Stimulated activated naive B cell treated with anti-CD40 and anti-IgM and Interleukin-4, amounts not matched to agents 10 μg/mL and 1 μg/mL and 100 μg/mL, for 72 hours (primary cell): ENCODE measurements around the gene BNC2.

ENCODE experiments used
- ATAC-seq, 2 donors: fragments of 150-1000 bp; cut with Tn5 transposase; replicated peaks; 2 replicates each; pipeline ENCODE4 v1.10.0; 2021; ENCODE audit warnings: moderate library complexity in 1 of 2
- DNase-seq: peaks from one replicate; pipeline ENCODE4 v3.0.0; 2021
- H3K27ac Mint-ChIP-seq: one replicate; pipeline ENCODE4 v1.8.0; 2022; ENCODE audit warnings: mild to moderate bottlenecking, mixed read lengths
- H3K27me3 Mint-ChIP-seq, 2 donors: one replicate each; pipeline ENCODE4 v1.8.0; 2022; ENCODE audit warnings: mixed read lengths in 2 of 2
- H3K36me3 Mint-ChIP-seq, 2 donors: one replicate each; pipeline ENCODE4 v1.8.0; 2022; ENCODE audit warnings: mixed read lengths in 2 of 2, mild to moderate bottlenecking in 1 of 2
- H3K4me1 Mint-ChIP-seq, 2 donors: one replicate each; pipeline ENCODE4 v1.8.0; 2022; ENCODE audit warnings: mixed read lengths in 2 of 2, mild to moderate bottlenecking in 1 of 2
- H3K4me3 Mint-ChIP-seq, 2 donors: one replicate each; pipeline ENCODE4 v1.8.0; 2022; ENCODE audit warnings: mild to moderate bottlenecking in 2 of 2, mixed read lengths in 2 of 2, moderate library complexity in 1 of 2
- H3K9me3 Mint-ChIP-seq, 2 donors: one replicate each; pipeline ENCODE4 v1.8.0; 2022; ENCODE audit warnings: mixed read lengths in 2 of 2, mild to moderate bottlenecking in 1 of 2

Gene BNC2

DNA sequence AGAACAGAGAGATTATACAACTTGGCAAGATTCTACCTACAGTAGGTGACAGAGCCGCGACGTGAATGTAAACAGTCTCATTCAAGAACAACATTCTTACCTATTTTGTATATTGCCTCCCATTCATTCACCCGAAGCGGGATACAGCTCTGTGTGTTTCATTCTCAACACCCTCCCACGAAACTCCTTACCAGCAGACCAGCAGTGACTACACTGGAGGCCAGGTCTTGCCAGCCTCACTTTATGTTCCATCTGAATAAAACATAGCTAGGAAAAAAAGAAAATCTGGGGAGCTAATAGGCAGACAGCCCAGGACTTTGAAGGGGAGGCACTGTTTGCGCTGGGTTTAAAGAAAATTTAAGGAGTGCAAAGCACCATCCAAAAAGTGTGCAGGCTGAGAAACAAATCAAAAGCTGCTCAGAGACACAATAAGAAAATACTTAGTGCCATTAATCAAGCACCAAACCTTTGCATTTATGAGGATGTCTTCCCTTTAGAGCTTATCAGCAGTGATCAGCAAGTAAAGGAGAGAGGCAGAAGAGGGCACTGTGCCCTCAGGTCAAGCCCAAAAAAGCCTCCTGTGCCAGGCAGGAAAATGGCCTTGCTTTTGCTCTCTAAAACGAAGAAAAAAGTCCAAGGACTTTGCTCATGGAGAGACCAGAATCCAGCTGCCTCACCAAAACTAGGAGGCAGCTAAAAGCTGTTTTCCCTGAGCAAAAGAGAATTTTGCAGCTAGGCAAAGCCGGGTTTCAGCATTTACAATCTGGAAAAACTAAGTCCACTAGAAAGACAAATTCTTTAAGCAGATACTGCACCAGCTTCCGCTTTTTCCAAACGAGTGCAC is 295.1 kb downstream of the BNC2 start:
- DNase-seq = no peak
- H3K9me3 Mint-ChIP-seq = peaks cover 0 to 2% of the 10 kb centered on the region in 2 donors
- no peaks in the 10 kb centered on the region for H3K4me1 Mint-ChIP-seq
- no peak overlapping the region for H3K27ac Mint-ChIP-seq
- no peaks in the 10 kb centered on the region for H3K36me3 Mint-ChIP-seq
- H3K27me3 Mint-ChIP-seq = no peaks in the 10 kb centered on the region
- ATAC-seq = no peak
- H3K4me3 Mint-ChIP-seq = no peak overlapping the region

DNA sequence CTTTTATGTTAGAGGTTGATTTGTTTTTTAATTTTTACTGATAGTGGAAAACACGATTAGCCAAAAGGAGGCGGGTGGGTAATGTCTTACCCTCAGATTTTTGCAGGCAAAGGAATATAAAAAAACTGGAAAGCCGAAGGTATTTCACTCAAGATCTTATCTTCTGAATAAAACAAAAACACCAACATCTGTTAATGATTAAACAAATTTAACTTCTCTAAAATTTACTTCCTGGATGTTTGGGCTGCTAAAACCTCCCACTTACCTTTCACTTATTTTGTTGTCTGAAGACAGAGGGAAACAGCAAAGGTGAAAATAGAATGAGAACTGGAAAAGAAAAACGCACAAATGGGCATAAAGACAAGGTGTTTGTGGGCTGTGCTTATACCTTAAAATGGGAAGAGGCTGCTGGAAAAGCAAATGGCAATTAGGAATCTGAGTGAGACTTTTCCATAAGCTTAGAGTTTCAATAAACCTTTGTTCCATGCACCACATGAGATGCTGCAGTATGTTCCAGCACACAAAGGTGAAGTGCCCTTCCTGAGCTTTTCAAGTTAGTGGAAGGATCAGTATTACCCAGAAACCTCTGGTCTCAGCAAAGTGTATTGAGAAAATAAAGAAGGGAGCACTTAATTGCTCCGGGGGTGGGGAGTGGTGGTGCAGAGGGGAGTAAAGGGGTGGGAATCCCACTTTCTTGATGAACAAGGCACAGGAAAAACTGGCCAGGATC is 298.3 kb downstream of the BNC2 start:
- no peaks in the 10 kb centered on the region for H3K36me3 Mint-ChIP-seq
- H3K4me1 Mint-ChIP-seq = no peaks in the 10 kb centered on the region
- no peak for DNase-seq
- no peaks in the 10 kb centered on the region for H3K27me3 Mint-ChIP-seq
- ATAC-seq = no peak
- H3K27ac Mint-ChIP-seq = no peak overlapping the region
- no peaks in the 10 kb centered on the region for H3K9me3 Mint-ChIP-seq
- H3K4me3 Mint-ChIP-seq = no peak overlapping the region

DNA sequence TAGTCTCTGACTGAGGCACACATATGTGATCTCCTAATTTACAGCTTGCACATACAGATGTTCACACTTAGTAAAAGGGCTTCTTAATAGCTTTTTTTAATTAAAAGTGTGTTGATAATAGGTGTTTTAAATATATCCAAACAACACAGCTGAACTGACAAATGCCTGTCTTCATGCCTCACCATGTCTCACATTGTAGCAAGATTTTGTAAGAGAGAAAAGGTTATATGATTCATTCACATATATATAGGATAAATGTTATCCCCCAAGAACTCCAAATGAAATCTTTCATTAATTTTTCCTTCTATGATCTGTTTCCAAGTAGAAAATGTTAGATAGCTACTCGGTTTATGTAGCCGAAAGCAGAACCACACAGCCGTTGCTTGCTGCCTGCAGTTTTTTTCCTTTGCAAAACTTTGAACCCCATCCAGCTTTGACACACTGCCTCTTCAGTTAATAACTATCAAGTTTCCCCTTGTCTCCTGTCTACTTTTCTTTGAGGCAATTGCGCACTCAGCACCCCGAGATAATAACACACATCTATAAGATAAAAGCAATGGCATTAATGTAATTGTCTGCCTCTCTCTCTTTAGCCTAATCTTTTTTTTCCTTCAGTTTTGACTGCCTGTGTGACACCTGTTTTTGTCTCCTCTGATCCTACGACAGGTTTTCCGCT is 299.2 kb downstream of the BNC2 start:
- Mint-ChIP-seq H3K36me3 (no peaks in the 10 kb centered on the region), H3K4me1 (no peaks in the 10 kb centered on the region), H3K9me3 (no peaks in the 10 kb centered on the region), H3K27ac (no peak overlapping the region), H3K27me3 (no peaks in the 10 kb centered on the region), H3K4me3 (no peak overlapping the region)
- ATAC-seq = no peak
- DNase-seq = no peak

DNA sequence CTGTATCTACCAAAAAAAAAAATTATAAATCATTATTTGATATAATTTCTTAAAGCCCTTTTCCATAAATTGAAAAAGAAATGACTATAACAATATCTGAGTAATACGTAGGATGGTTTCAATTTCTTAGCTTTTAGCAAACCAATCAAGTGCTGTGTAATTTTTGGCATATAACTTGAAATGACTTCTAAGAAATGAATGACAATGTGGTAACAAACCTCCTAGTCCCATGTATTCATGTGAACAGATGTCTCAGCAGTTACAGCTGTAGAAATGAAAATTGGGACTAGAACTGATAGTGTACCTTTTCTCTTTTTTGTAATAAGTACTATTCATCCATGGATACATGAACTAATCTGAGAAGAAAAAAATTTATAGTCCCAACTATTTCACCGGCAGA is 307.0 kb downstream of the BNC2 start:
- ATAC-seq = no peak
- H3K4me1 Mint-ChIP-seq = no peaks in the 10 kb centered on the region
- no peaks in the 10 kb centered on the region for H3K27me3 Mint-ChIP-seq
- no peaks in the 10 kb centered on the region for H3K9me3 Mint-ChIP-seq
- DNase-seq = no peak
- H3K36me3 Mint-ChIP-seq = no peaks in the 10 kb centered on the region
- no peak overlapping the region for H3K4me3 Mint-ChIP-seq
- H3K27ac Mint-ChIP-seq = no peak overlapping the region

DNA sequence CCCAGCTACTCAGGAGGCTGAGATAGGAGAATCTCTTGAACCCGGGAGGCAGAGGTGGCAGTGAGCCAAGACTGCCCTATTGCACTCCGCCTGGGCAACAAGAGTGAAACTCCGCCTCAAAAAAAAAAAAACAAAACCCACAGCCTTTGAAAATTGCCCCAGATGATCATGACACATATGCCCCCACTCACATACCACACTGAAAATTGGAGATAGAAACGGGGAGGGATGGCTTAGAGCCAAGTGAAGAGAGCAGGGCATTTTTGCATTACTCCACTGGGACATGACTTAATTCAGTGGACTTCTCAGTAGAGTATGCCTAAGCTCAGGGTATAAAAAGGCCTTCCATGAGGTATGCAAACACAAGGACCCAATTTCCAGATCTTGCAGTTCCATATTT is 309.3 kb downstream of the BNC2 start:
- Mint-ChIP-seq H3K27ac (no peak overlapping the region), H3K27me3 (no peaks in the 10 kb centered on the region), H3K4me3 (no peak overlapping the region), H3K9me3 (no peaks in the 10 kb centered on the region), H3K4me1 (no peaks in the 10 kb centered on the region), H3K36me3 (no peaks in the 10 kb centered on the region)
- DNase-seq = no peak
- no peak for ATAC-seq

DNA sequence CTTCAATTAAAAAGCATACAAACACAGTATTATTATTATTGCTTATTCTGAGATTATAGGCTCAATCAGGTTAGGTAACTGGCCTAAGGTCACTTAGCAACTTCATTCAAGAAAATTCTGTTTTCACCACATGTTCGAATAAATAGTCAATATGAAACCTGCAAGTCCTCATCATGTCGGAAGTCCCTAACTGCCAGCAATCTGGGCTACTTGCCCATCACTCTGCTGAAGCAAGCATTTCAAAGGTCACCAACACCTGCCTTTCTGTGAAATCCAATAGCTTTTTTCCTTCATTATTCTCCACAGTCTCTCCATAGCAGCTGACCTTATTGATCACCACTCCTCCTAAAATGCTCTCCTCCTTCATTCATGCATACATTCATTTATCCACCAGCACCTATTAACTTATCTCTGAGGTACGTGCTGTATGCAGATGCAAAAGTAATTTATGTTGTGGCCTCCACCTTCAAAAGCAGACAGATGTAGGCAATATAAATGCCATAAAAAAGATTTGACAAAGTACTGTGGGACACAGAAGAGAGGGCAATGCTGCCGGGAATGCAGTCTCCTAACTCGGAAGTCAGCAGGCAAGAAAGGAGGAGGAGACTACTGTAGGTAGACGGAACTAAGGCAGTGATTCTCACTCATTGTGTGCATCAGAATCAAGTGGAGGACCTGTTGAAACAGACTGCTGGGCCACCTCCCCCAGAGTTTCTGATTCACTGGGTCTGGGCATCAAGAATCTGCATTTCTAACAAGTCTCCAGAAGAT is 310.9 kb downstream of the BNC2 start:
- Mint-ChIP-seq H3K27me3 (no peaks in the 10 kb centered on the region), H3K4me3 (no peak overlapping the region), H3K9me3 (peaks cover 1 to 4% of the 10 kb centered on the region in 2 donors), H3K36me3 (no peaks in the 10 kb centered on the region), H3K4me1 (no peaks in the 10 kb centered on the region), H3K27ac (no peak overlapping the region)
- ATAC-seq (no peak), DNase-seq (no peak)

DNA sequence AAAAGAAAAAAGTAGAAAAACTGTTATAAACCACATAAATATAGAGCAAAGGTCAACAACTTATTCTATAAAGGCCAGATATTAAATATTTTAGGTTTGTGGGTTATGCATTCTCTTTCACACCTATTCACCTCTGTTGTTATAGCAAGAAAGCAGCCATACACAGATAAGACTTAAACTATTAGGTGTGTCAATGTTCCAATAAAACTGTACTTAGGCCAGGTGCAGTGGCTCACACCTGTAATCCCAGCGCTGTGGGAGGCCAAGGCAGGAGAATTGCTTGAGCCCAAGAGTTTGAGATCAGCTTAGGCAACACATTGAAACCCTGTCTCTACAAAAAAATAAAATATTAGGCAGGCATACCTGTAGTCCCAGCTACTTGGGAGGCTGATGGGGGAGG is 314.7 kb downstream of the BNC2 start:
- Mint-ChIP-seq H3K27ac (no peak overlapping the region), H3K36me3 (no peaks in the 10 kb centered on the region), H3K9me3 (peaks cover 1 to 4% of the 10 kb centered on the region in 2 donors), H3K4me1 (no peaks in the 10 kb centered on the region), H3K27me3 (no peaks in the 10 kb centered on the region), H3K4me3 (no peak overlapping the region)
- ATAC-seq (no peak), DNase-seq (no peak)

DNA sequence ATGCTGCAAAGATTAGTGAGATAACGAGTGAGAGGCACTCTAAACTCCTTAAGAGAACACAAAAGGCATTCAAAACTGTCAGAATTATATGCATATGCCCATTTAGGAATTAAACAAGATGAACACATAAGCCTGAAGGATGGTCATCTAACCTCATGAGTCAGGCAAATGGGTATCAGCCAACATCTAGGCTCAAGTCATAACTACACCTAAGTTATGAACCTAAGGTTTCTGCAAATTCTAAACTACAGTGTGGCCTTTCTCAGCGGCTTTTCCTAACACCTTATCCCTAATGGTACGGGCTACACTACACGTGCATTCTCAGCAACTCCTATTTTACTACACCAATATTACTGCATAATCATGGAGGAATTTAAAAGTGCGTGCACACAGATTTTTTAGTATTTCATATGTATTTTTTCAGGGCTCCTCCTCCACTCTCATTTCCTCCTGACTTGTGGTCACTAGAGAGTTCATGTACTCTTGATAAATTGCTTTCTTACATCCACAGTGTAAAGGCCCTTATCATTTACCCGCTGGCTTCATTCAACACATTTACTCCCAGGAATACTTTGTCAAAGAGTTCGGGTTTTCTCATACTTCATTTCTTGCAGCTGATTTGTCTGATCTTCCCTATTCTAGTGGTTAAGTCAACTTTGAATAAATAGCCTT is 316.5 kb downstream of the BNC2 start:
- ATAC-seq (no peak), DNase-seq (no peak)
- no peaks in the 10 kb centered on the region for H3K27me3 Mint-ChIP-seq
- H3K4me3 Mint-ChIP-seq = no peak overlapping the region
- peaks cover 1 to 4% of the 10 kb centered on the region in 2 donors for H3K9me3 Mint-ChIP-seq
- H3K36me3 Mint-ChIP-seq = no peaks in the 10 kb centered on the region
- no peaks in the 10 kb centered on the region for H3K4me1 Mint-ChIP-seq
- no peak overlapping the region for H3K27ac Mint-ChIP-seq

DNA sequence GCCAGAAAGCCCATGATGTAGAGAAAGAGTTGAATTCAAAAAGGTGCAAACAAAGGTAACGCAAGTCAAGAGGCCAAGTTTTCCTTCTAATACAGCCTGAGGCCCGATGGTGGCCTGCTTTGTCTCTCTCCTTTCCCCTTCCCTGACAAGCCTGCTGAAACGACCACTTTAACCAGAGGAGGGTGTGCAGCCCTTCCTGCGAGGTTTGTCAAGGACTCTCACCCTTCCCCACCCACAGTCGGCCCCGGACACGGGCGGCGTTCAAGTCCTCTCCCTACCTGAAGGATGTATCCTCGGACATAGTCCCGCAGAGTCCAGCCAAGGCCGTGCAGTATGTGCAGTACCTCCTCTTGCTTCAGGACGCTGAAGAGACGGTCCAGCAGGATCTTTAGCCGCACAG is 318.2 kb downstream of the BNC2 start:
- no peak overlapping the region for H3K4me3 Mint-ChIP-seq
- ATAC-seq = no peak
- no peak overlapping the region for H3K27ac Mint-ChIP-seq

DNA sequence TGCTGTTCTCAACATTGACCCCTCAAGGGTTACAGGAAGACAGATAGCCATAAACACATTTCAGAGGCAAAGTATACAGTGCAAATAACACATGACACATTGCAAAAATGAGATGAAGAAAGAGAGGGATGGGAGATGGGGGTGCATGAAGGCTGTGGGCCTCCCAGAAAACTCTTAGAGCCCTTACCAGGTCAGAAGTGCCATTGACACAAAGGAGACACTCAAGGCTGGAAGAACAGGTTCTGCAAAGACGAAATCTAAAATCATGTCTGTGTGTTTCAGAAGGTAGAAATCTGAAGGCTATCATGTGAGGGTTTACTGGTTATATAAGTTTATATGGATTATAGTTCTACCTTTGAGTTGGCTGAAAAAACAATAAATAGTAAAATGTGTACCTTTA is 318.8 kb downstream of the BNC2 start:
- Mint-ChIP-seq H3K27me3 (no peaks in the 10 kb centered on the region), H3K9me3 (peaks cover 1 to 4% of the 10 kb centered on the region in 2 donors), H3K4me3 (no peak overlapping the region), H3K4me1 (no peaks in the 10 kb centered on the region), H3K36me3 (no peaks in the 10 kb centered on the region), H3K27ac (no peak overlapping the region)
- ATAC-seq = no peak
- no peak for DNase-seq

More for the DNA sequence above, 318.2 kb downstream of the BNC2 start:
- no peaks in the 10 kb centered on the region for H3K36me3 Mint-ChIP-seq
- no peaks in the 10 kb centered on the region for H3K27me3 Mint-ChIP-seq
- peaks cover 1 to 4% of the 10 kb centered on the region in 2 donors for H3K9me3 Mint-ChIP-seq
- DNase-seq = no peak
- no peaks in the 10 kb centered on the region for H3K4me1 Mint-ChIP-seq

DNA sequence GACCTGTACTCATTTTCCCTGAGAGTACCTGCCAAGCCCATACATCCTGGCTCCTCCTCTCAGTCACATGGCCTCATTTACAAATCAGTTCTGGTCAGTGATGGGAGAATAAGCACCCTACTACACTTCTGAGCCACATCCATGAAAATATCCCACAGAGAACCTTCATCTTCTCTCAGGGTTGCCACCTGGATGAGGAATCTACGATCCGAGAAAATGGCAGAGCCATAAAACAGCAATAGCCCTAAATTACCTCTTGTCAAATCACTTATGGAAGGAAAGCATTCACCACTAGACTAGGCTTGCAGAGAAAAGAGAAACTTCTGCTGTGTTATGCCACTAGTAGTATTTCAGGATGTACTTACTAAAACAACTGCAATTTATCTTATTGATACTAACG is 324.8 kb downstream of the BNC2 start:
- Mint-ChIP-seq H3K4me3 (no peak overlapping the region), H3K9me3 (peaks cover 0 to 4% of the 10 kb centered on the region in 2 donors), H3K27ac (no peak overlapping the region), H3K27me3 (no peaks in the 10 kb centered on the region), H3K4me1 (no peaks in the 10 kb centered on the region), H3K36me3 (no peaks in the 10 kb centered on the region)
- no peak for ATAC-seq
- no peak for DNase-seq

DNA sequence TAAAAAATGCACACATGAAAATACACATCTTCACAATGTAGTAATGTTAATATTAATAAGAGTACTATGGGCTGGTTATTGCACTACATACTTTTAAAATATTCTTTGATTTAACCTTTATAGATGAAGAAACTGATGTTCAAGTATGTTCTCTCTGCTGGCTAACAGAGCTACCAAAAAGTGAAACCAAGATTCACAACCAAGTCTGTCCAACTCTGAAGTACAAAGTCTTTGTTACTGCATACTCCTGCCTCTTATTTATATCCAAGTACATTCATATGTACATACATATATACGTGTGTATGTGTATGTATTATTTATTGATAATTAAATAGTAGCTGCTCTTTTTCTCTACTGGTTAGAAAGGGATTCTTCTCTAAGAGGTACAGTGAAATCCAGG is 325.6 kb downstream of the BNC2 start:
- no peaks in the 10 kb centered on the region for H3K36me3 Mint-ChIP-seq
- peaks cover 0 to 4% of the 10 kb centered on the region in 2 donors for H3K9me3 Mint-ChIP-seq
- no peak for ATAC-seq
- H3K27ac Mint-ChIP-seq = no peak overlapping the region
- no peak overlapping the region for H3K4me3 Mint-ChIP-seq
- H3K27me3 Mint-ChIP-seq = no peaks in the 10 kb centered on the region
- DNase-seq = no peak
- H3K4me1 Mint-ChIP-seq = no peaks in the 10 kb centered on the region

DNA sequence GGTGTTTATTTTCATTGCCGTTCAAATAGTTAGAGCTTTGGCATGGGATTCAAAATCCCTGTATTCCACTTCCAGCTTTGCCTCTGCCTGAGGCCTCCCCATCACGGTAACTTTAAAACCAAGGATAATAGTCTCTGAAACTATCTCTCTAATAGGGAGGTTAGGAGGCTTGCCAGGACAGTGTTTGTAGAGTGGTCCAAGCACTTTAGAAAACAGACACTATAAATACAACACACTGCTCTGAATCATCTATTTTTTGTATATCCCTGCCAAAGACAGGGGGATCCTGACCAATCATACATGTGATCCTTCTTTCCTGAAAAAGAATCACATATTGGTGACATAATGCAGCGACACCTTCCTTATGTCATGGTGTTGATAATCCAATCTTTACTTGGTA is 326.8 kb downstream of the BNC2 start:
- Mint-ChIP-seq H3K27me3 (no peaks in the 10 kb centered on the region), H3K4me1 (no peaks in the 10 kb centered on the region), H3K36me3 (no peaks in the 10 kb centered on the region), H3K9me3 (peaks cover 0 to 4% of the 10 kb centered on the region in 2 donors), H3K4me3 (no peak overlapping the region), H3K27ac (no peak overlapping the region)
- ATAC-seq (no peak), DNase-seq (no peak)

DNA sequence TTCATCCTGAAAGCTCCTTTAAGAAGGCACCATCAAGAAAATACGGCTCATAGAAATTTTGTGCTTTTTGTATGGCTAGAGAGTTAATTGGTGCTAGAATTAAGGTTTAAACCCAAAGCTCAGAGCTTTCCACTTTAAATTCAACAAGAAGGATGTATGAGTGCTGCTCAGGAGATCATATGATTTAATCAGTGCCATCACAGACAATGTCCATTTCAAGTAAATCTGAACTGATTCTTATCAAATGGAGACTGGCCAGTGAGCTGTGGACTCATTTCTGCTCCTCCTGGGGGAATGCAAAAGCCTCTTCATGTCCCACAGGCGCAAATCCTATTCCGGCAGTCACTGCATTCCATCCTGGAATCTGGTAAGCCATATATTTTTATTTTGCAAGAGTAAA is 327.2 kb downstream of the BNC2 start:
- no peak for DNase-seq
- Mint-ChIP-seq H3K4me1 (no peaks in the 10 kb centered on the region), H3K9me3 (peaks cover 0 to 4% of the 10 kb centered on the region in 2 donors), H3K4me3 (no peak overlapping the region), H3K27ac (no peak overlapping the region), H3K36me3 (no peaks in the 10 kb centered on the region), H3K27me3 (no peaks in the 10 kb centered on the region)
- no peak for ATAC-seq
